Memory B cell (primary cell): ENCODE results near the gene STK11.

Source experiments
- ATAC-seq: fragments of 150-1000 bp; cut with Tn5 transposase; 2 replicates; pipeline ENCODE4 v1.10.0; 2021; ENCODE audit warnings: low read depth, mild to moderate bottlenecking, moderate library complexity
- DNase-seq, 2 donors: peaks; one replicate each; pipeline ENCODE4 v3.0.0; 2022; ENCODE audit warnings: low spot score in 2 of 2
- H3K27ac Mint-ChIP-seq: one replicate; pipeline ENCODE4 v1.8.0; 2022; ENCODE audit warnings: mild to moderate bottlenecking, moderate library complexity, mixed read lengths
- H3K27me3 Mint-ChIP-seq: one replicate; pipeline ENCODE4 v1.8.0; 2022; ENCODE audit warnings: mixed read lengths
- H3K36me3 Mint-ChIP-seq: one replicate; pipeline ENCODE4 v1.8.0; 2022; ENCODE audit warnings: mild to moderate bottlenecking, mixed read lengths
- H3K4me1 Mint-ChIP-seq: one replicate; pipeline ENCODE4 v1.8.0; 2022; ENCODE audit warnings: mixed read lengths
- H3K4me3 Mint-ChIP-seq: one replicate; pipeline ENCODE4 v1.8.0; 2022; ENCODE audit warnings: mild to moderate bottlenecking, moderate library complexity, mixed read lengths
- H3K9me3 Mint-ChIP-seq: one replicate; pipeline ENCODE4 v1.8.0; 2022; ENCODE audit warnings: mixed read lengths

Gene STK11

GRCh38 chr19:1249298-1249989 lies 43.9 kb downstream of the STK11 start:
- Mint-ChIP-seq H3K36me3 (peaks cover 5% of the 10 kb centered on the region), H3K4me1 (peaks cover 12% of the 10 kb centered on the region), H3K27me3 (no peaks in the 10 kb centered on the region), H3K9me3 (no peaks in the 10 kb centered on the region), H3K27ac (peak overlapping the region; percentile 78), H3K4me3 (peak overlapping the region; percentile 82)
- DNase-seq: peak; percentile 85 to 87
- peak; percentile 57 for ATAC-seq

GRCh38 chr19:1249990-1250436 lies 44.4 kb downstream of the STK11 start:
- DNase-seq: no peak
- Mint-ChIP-seq H3K4me1 (peaks cover 9% of the 10 kb centered on the region), H3K27ac (peak overlapping the region; percentile 78), H3K4me3 (peak overlapping the region; percentile 82), H3K36me3 (peaks cover 8% of the 10 kb centered on the region), H3K9me3 (no peaks in the 10 kb centered on the region), H3K27me3 (no peaks in the 10 kb centered on the region)
- no peak for ATAC-seq

DNA sequence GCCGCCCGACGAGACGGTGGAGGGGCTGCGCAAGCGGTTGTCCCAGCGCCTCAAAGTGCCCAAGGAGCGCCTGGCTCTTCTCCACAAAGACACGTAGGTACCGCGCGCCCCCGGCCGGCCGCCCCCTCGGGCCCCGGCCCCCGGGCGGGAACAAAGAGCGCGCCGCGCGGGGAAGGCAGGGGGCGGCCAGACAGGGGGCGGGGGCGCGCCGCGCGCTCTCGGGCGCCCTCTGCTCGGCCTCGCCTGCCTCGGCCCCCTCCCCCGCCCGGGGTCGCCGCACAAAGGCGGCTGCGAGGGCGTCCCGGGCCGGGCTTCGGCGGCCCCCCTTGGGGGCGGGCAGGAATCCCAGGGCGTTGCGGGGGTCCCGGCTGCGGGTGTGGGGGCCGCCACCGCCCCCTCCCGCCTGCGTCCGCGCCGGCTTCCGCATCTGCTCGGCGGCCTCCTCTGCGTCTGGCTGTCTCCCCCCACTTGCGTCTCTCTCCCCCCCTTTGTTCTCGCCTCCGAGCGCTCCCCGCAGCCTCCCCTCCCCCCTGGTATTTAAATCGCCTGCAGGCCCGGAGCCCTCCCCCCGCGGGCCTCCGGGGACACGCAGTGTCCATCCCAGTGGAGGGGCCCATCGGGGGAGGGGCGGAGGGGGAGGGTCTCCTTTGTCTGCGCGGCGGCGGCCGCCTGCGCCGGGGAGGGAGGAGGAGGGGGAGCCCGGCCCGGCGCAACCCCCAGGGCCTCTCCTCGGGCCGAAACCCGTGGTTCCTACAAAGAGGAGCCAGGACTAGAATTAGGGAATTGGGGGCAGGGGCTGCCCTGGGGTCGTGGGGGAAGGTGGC lies 45.1 kb downstream of the STK11 start:
- DNase-seq (peak; percentile 58 to 65), ATAC-seq (no peak)
- Mint-ChIP-seq H3K4me1 (peaks cover 9% of the 10 kb centered on the region), H3K27me3 (no peaks in the 10 kb centered on the region), H3K36me3 (peaks cover 12% of the 10 kb centered on the region), H3K4me3 (peak overlapping the region; percentile 91), H3K27ac (peak overlapping the region; percentile 85), H3K9me3 (no peaks in the 10 kb centered on the region)

- no peak for ATAC-seq
- Mint-ChIP-seq H3K4me3 (peak overlapping the region; percentile 91), H3K27ac (peak overlapping the region; percentile 85), H3K9me3 (no peaks in the 10 kb centered on the region), H3K4me1 (peaks cover 9% of the 10 kb centered on the region), H3K36me3 (peaks cover 12% of the 10 kb centered on the region), H3K27me3 (no peaks in the 10 kb centered on the region)
- peak in 1 of 2 donors; percentile 65 for DNase-seq
These were observed 46.0 kb downstream of the STK11 start for GRCh38 chr19:1251330-1252220.

GRCh38 chr19:1252221-1252820 lies 46.7 kb downstream of the STK11 start:
- peaks cover 10% of the 10 kb centered on the region for H3K4me1 Mint-ChIP-seq
- H3K27ac Mint-ChIP-seq: peak overlapping the region; percentile 85
- peaks cover 12% of the 10 kb centered on the region for H3K36me3 Mint-ChIP-seq
- peak overlapping the region; percentile 91 for H3K4me3 Mint-ChIP-seq
- peak; percentile 9 for ATAC-seq
- peak; percentile 53 to 60 for DNase-seq
- H3K27me3 Mint-ChIP-seq: no peaks in the 10 kb centered on the region
- H3K9me3 Mint-ChIP-seq: no peaks in the 10 kb centered on the region

DNA sequence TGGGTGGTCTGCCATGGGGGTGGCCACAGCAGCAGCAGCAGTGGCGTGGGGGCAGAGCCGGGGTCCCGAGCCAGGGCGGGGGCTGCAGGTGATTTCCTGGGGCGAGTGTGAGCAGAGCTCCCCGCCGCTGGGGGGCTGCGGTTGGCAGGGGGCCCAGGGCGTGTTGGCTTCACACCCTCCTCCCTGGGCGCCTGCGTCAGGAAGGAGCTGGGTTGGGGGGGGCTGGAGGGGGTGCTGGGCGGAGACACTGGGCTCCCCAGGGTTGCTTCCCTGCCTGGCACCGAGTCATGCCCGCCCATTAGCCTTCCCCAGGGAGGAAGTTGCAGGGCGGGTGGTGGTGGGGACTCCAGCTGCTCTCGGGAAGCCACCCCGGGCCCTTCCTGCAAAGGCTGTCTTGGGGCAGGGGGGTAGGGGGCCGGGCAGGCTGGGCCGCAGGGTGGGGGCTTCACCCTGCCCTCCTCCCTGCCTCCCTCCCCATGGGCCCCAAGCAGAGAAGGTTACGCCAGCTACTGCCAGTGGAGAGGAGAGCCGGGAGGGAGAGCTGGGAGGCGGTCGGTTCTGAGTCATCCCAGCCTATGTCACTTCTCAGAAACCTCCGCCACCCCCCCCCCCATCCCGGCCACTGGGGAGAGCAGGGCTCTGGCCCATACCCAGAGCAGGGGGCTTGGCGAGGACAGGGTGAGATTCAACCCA lies 47.4 kb downstream of the STK11 start:
- Mint-ChIP-seq H3K27me3 (no peaks in the 10 kb centered on the region), H3K9me3 (no peaks in the 10 kb centered on the region), H3K36me3 (peaks cover 17% of the 10 kb centered on the region), H3K27ac (peak overlapping the region; percentile 85), H3K4me1 (peaks cover 13% of the 10 kb centered on the region), H3K4me3 (peak overlapping the region; percentile 91)
- DNase-seq: peak; percentile 65 to 79
- ATAC-seq: peak; percentile 28

GRCh38 chr19:1253514-1254080 lies 48.0 kb downstream of the STK11 start:
- Mint-ChIP-seq H3K27me3 (no peaks in the 10 kb centered on the region), H3K4me3 (peak overlapping the region; percentile 91), H3K36me3 (peaks cover 17% of the 10 kb centered on the region), H3K27ac (peak overlapping the region; percentile 85), H3K4me1 (peaks cover 13% of the 10 kb centered on the region), H3K9me3 (no peaks in the 10 kb centered on the region)
- ATAC-seq (no peak), DNase-seq (no peak)

DNA sequence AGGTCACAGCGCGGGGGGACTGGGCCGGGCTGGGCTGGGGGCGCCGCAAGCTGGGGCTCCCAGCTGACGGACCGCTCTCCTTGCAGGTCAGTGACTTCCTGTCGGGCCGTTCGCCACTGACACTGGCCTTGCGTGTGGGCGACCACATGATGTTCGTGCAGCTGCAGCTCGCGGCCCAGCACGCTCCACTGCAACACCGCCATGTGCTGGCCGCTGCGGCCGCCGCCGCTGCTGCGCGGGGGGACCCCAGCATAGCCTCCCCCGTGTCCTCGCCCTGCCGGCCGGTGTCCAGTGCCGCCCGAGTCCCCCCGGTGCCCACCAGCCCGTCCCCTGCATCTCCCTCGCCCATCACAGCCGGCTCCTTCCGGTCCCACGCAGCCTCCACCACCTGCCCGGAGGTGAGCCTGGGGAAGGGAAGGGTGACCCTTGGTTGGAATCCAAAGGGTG lies 48.5 kb downstream of the STK11 start:
- H3K9me3 Mint-ChIP-seq: no peaks in the 10 kb centered on the region
- H3K36me3 Mint-ChIP-seq: peaks cover 17% of the 10 kb centered on the region
- H3K27me3 Mint-ChIP-seq: no peaks in the 10 kb centered on the region
- DNase-seq (no peak), ATAC-seq (no peak)
- no peak overlapping the region for H3K27ac Mint-ChIP-seq
- peaks cover 13% of the 10 kb centered on the region for H3K4me1 Mint-ChIP-seq
- peak overlapping the region; percentile 11 for H3K4me3 Mint-ChIP-seq

- Mint-ChIP-seq H3K4me1 (peaks cover 15% of the 10 kb centered on the region), H3K27ac (peak overlapping the region; percentile 35), H3K36me3 (peaks cover 17% of the 10 kb centered on the region), H3K9me3 (no peaks in the 10 kb centered on the region), H3K27me3 (no peaks in the 10 kb centered on the region), H3K4me3 (peak overlapping the region; percentile 29)
- ATAC-seq (no peak), DNase-seq (no peak)
These were observed 49.1 kb downstream of the STK11 start for GRCh38 chr19:1254530-1255185.

GRCh38 chr19:1255186-1256161 lies 49.9 kb downstream of the STK11 start:
- ATAC-seq: no peak
- Mint-ChIP-seq H3K36me3 (peaks cover 17% of the 10 kb centered on the region), H3K27ac (peak overlapping the region; percentile 35), H3K9me3 (no peaks in the 10 kb centered on the region), H3K4me1 (peaks cover 17% of the 10 kb centered on the region), H3K27me3 (no peaks in the 10 kb centered on the region), H3K4me3 (peak overlapping the region; percentile 29)
- no peak for DNase-seq

DNA sequence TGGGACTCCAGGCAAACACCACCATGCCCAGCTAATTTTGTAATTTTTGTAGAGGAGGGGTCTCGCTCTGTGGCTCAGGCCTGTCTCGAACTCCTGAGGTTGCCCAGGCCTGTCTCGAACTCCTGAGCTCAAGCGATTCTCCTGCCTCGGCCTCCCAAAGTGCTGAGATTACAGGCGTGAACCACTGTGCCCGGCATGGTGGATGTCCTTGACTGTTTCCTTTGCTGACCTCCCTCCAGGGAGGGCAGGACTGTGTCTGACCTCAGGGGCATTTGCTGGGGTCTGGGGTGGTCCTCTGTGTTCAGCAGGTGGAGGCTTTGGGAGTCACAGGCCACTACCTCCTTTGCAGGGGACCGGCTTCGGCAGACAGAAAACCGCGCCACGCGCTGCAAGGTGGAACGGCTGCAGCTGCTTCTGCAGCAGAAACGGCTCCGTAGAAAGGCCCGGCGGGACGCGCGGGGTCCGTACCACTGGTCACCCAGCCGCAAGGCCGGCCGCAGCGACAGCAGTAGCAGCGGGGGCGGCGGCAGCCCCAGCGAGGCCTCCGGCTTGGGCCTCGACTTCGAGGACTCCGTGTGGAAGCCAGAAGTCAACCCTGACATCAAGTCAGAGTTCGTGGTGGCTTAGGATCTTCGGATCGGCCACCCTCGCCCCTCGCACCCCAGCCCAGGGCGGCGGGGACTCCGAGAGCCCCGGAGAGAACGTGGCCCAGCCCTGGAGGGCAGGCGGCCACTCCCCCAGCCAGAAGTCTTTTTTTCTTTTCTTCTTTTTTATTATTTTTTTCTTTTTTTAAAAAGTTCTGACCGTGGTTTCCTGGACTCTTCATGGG lies 51.3 kb downstream of the STK11 start:
- Mint-ChIP-seq H3K27me3 (no peaks in the 10 kb centered on the region), H3K4me1 (peaks cover 20% of the 10 kb centered on the region), H3K36me3 (peaks cover 14% of the 10 kb centered on the region), H3K9me3 (no peaks in the 10 kb centered on the region), H3K4me3 (no peak overlapping the region), H3K27ac (peak overlapping the region; percentile 99)
- ATAC-seq (no peak), DNase-seq (no peak)
